Parathyroid adenoma (tissue), 2 donors: ENCODE measurements around the gene AJAP1.

Experiments
- H2AFZ ChIP-seq: fragments of 300-600 bp; sonication (generic); one replicate; pipeline ENCODE4 v1.7.0; 2017; ENCODE audit warnings: antibody characterized with exemption, mild to moderate bottlenecking
- H3K27ac ChIP-seq: fragments of 300-600 bp; sonication (generic); one replicate; pipeline ENCODE4 v1.7.0; 2017
- H3K27me3 ChIP-seq: fragments of 300-600 bp; sonication (generic); one replicate; pipeline ENCODE4 v1.7.0; 2017; ENCODE audit warnings: low read length; ENCODE audit not compliant: control insufficient read depth, insufficient read depth
- H3K36me3 ChIP-seq: fragments of 300-600 bp; sonication (generic); one replicate; pipeline ENCODE4 v1.7.0; 2017; ENCODE audit warnings: low read length; ENCODE audit not compliant: control insufficient read depth, insufficient read depth
- H3K4me1 ChIP-seq: fragments of 300-600 bp; sonication (generic); one replicate; pipeline ENCODE4 v1.7.0; 2017; ENCODE audit warnings: control low read depth
- H3K4me2 ChIP-seq: fragments of 300-600 bp; sonication (generic); one replicate; pipeline ENCODE4 v1.7.0; 2017; ENCODE audit warnings: low read length
- H3K4me3 ChIP-seq: fragments of 300-600 bp; sonication (generic); one replicate; pipeline ENCODE4 v1.7.0; 2017; ENCODE audit warnings: low read depth, low read length
- H3K79me2 ChIP-seq: fragments of 300-600 bp; sonication (generic); one replicate; pipeline ENCODE4 v1.7.0; 2017; ENCODE audit warnings: control low read depth
- H3K9ac ChIP-seq: fragments of 300-600 bp; sonication (generic); one replicate; pipeline ENCODE4 v1.7.0; 2017; ENCODE audit warnings: mild to moderate bottlenecking
- H3K9me3 ChIP-seq: fragments of 300-600 bp; sonication (generic); one replicate; pipeline ENCODE4 v1.7.0; 2017; ENCODE audit warnings: low read length; ENCODE audit not compliant: control insufficient read depth
- TF ChIP-seq, protein P1 (sequence below): fragments of 300-600 bp; sonication (generic); IDR thresholded peaks from one replicate; pipeline ENCODE4 v1.7.0; 2017; ENCODE audit warnings: antibody characterized with exemption, mild to moderate bottlenecking
- donor health status: primary hyperparathyroidism.

AJAP1 gene

DNA sequence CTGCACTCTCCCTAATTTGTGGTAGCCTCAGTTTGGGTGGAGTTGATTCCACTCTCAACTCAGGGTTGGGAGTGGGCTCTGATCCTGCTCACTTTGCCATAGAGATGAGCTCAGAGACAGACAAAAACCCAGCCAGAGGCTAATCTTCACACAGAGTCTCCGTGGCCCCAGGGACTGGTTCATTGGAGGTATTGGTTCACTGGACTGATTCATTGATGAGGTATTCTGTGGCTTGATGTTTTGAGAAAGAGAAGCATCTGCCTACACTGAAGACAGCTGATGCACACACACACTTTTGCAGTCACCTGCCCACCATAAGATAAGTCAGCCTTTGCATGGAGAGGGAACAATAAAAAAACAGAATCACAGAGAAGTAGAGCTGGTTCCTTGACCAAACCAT lies 183.8 kb downstream of the AJAP1 start:
- TF ChIP-seq, protein P1, sequence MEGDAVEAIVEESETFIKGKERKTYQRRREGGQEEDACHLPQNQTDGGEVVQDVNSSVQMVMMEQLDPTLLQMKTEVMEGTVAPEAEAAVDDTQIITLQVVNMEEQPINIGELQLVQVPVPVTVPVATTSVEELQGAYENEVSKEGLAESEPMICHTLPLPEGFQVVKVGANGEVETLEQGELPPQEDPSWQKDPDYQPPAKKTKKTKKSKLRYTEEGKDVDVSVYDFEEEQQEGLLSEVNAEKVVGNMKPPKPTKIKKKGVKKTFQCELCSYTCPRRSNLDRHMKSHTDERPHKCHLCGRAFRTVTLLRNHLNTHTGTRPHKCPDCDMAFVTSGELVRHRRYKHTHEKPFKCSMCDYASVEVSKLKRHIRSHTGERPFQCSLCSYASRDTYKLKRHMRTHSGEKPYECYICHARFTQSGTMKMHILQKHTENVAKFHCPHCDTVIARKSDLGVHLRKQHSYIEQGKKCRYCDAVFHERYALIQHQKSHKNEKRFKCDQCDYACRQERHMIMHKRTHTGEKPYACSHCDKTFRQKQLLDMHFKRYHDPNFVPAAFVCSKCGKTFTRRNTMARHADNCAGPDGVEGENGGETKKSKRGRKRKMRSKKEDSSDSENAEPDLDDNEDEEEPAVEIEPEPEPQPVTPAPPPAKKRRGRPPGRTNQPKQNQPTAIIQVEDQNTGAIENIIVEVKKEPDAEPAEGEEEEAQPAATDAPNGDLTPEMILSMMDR = no peak
- Histone ChIP-seq H3K4me2 (no peak overlapping the region), H3K9me3 (no peaks in the 10 kb centered on the region), H3K9ac (no peak overlapping the region), H3K27ac (no peak overlapping the region), H3K79me2 (no peaks in the 10 kb centered on the region), H3K4me3 (no peak overlapping the region), H3K27me3 (no peaks in the 10 kb centered on the region), H2AFZ (no peak overlapping the region), H3K36me3 (no peaks in the 10 kb centered on the region), H3K4me1 (no peaks in the 10 kb centered on the region)
